ENCODE data around the gene COL7A1.

Gene COL7A1

DNA sequence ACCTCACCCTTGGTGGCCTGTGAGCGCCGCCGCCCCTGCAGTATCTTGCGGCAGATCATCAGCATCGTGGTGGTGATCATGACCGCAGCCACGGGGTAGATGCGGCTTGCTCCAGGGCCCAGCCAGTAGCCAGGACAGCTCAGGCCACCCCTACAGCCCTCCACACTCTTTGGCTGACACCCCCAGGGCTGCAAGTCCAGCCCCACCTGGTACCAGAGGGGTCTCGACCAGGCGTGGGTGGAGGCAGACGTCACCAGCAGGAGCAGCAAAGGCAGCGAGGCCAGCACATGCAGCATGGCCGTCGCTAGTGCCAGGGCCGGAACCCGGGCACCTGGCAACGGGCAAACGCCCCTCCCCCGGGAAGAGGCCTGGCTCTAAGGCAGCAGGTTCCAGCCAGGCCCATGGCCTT, 26.3 kb upstream of the COL7A1 start, which contains the start of gene TMEM89:
Gene TMEM89, minus strand, starts transcription at position 309 of the 409 bp plus-strand sequence. Its CDS starts 13 bp downstream, at position 296.
- Histone ChIP-seq H3K79me2 (ENCODE audit: insufficient read depth, low read length) (no peaks in the 10 kb centered on the region), H2AFZ (ENCODE audit: low read length) (no peak within 1 kb of the TSS), H4K20me1 (ENCODE audit: insufficient read depth, low read length, poor library complexity, severe bottlenecking) (no peaks in the 10 kb centered on the region), H3K4me1 (ENCODE audit: insufficient read depth, low read length, poor library complexity, severe bottlenecking) (peaks cover 19% of the 10 kb centered on the region), H3K4me3 (ENCODE audit: low read length, poor library complexity, severe bottlenecking) (no peak within 1 kb of the TSS), H3K4me2 (ENCODE audit: low read depth, low read length, poor library complexity, severe bottlenecking) (no peak within 1 kb of the TSS), H3F3A (ENCODE audit: low read depth) (no peaks in the 10 kb centered on the region), H3K9me2 (replicated peaks; ENCODE audit: low read depth, low read length) (no peaks in the 10 kb centered on the region), H3K36me3 (ENCODE audit: insufficient read depth, low read length) (peaks cover 5% of the 10 kb centered on the region; the same call in 1 of the 2 replicates), H3K9me3 (ENCODE audit: insufficient read depth, low read depth, low read length) (peaks cover 7% of the 10 kb centered on the region; the same call in 1 of the 2 replicates), H3K27me3 (ENCODE audit: insufficient read depth, low read length, poor library complexity, severe bottlenecking) (no peaks in the 10 kb centered on the region), H3K9ac (ENCODE audit: low read depth, low read length, poor library complexity, severe bottlenecking) (no peak within 1 kb of the TSS)
- TF ChIP-seq, protein P1, sequence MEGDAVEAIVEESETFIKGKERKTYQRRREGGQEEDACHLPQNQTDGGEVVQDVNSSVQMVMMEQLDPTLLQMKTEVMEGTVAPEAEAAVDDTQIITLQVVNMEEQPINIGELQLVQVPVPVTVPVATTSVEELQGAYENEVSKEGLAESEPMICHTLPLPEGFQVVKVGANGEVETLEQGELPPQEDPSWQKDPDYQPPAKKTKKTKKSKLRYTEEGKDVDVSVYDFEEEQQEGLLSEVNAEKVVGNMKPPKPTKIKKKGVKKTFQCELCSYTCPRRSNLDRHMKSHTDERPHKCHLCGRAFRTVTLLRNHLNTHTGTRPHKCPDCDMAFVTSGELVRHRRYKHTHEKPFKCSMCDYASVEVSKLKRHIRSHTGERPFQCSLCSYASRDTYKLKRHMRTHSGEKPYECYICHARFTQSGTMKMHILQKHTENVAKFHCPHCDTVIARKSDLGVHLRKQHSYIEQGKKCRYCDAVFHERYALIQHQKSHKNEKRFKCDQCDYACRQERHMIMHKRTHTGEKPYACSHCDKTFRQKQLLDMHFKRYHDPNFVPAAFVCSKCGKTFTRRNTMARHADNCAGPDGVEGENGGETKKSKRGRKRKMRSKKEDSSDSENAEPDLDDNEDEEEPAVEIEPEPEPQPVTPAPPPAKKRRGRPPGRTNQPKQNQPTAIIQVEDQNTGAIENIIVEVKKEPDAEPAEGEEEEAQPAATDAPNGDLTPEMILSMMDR (conservative IDR thresholded peaks at IDR 0.05; ENCODE audit: low read length): no peak
- TF ChIP-seq EZH2phosphoT487 (IDR thresholded peaks at IDR 0.05; ENCODE audit: borderline replicate concordance): no peak

DNA sequence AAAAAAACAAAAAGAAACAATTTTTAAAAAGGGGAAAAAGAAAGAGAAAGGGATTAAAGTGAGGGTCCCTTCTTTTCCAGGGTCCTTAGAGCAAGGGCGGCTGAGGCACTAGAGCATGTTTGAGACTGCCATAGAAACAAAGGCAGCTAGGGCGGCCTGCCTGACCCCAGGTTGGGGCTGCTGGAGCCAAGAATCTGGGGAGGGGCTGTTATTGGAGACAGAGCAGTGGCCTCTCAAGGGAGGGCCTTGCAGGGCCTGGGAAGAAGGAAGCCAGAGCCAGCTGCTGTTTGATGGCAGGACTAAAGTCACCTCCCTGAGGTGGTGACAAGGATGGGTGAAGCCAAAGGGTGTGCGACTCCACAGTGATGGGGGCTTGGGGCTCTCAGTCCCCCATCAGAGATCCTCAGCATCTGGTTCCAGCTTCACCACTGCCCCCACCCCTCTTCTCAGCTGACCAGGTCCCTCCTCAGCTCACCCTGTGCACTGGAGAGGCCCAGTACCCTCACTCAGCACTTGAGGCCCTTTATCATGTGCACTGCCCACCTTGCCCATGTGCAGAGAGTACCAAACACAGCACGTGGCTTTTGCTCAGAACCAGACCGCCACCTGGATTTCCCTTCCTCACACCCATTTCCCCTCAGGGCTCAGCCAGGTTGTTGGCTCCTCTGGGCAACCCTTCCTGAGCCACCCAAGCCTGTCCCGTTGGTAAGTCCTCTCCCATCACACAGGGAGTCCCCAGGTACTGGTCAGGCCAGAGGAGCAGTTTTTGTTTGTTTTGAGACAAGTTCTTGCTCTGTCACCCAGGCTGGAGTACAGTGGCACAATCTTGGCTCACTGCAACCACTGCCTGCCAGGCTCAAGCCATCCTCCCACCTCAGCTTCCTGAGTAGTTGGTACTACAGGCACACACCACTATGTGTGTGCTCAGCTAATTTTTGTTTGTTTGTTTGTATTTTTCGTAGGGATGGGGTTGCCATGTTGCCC, 24.7 kb upstream of the COL7A1 start:
- no peak overlapping the region for H3K9ac ChIP-seq (ENCODE audit: low read depth, low read length, poor library complexity, severe bottlenecking)
- no peaks in the 10 kb centered on the region for H3K9me2 ChIP-seq (replicated peaks; ENCODE audit: low read depth, low read length)
- H2AFZ ChIP-seq (ENCODE audit: low read length): no peak overlapping the region
- H3F3A ChIP-seq (ENCODE audit: low read depth): no peaks in the 10 kb centered on the region
- H4K20me1 ChIP-seq (ENCODE audit: insufficient read depth, low read length, poor library complexity, severe bottlenecking): no peaks in the 10 kb centered on the region
- no peak overlapping the region for H3K4me3 ChIP-seq (ENCODE audit: low read length, poor library complexity, severe bottlenecking)
- no peaks in the 10 kb centered on the region for H3K79me2 ChIP-seq (ENCODE audit: insufficient read depth, low read length)
- TF ChIP-seq, protein P1 (conservative IDR thresholded peaks at IDR 0.05; ENCODE audit: low read length): no peak
- no peak for TF ChIP-seq EZH2phosphoT487 (IDR thresholded peaks at IDR 0.05; ENCODE audit: borderline replicate concordance)
- no peak overlapping the region for H3K4me2 ChIP-seq (ENCODE audit: low read depth, low read length, poor library complexity, severe bottlenecking)
- H3K9me3 ChIP-seq (ENCODE audit: insufficient read depth, low read depth, low read length): peaks cover 7% of the 10 kb centered on the region; the same call in 1 of the 2 replicates
- H3K36me3 ChIP-seq (ENCODE audit: insufficient read depth, low read length): no peaks in the 10 kb centered on the region
- no peaks in the 10 kb centered on the region for H3K27me3 ChIP-seq (ENCODE audit: insufficient read depth, low read length, poor library complexity, severe bottlenecking)
- H3K4me1 ChIP-seq (ENCODE audit: insufficient read depth, low read length, poor library complexity, severe bottlenecking): peaks cover 12% of the 10 kb centered on the region

DNA sequence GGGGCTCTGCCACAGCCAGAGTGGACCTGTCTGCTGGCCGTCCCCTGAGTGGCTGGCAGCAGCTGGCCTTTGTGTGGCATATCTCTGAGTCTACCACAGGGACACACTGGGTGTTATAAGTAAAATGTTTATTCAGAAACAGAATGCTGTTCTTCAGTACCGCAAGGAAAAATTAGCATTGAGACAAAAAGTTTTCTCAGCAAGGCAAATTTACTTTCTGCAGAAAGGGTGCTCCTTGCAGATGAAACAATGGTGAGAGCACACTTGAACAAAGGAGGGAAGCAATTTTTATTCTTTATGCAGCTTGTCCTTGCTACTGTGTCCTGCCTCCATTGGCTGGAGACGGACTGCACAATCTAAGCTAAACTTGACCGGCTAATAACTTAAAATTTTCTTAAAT, 22.4 kb upstream of the COL7A1 start:
- Histone ChIP-seq H3K9ac (ENCODE audit: low read depth, low read length, poor library complexity, severe bottlenecking) (no peak overlapping the region), H4K20me1 (ENCODE audit: insufficient read depth, low read length, poor library complexity, severe bottlenecking) (no peaks in the 10 kb centered on the region), H3K4me3 (ENCODE audit: low read length, poor library complexity, severe bottlenecking) (no peak overlapping the region), H3K27me3 (ENCODE audit: insufficient read depth, low read length, poor library complexity, severe bottlenecking) (no peaks in the 10 kb centered on the region), H3K4me2 (ENCODE audit: low read depth, low read length, poor library complexity, severe bottlenecking) (no peak overlapping the region), H3K9me2 (replicated peaks; ENCODE audit: low read depth, low read length) (no peaks in the 10 kb centered on the region), H2AFZ (ENCODE audit: low read length) (no peak overlapping the region), H3K36me3 (ENCODE audit: insufficient read depth, low read length) (no peaks in the 10 kb centered on the region), H3K4me1 (ENCODE audit: insufficient read depth, low read length, poor library complexity, severe bottlenecking) (no peaks in the 10 kb centered on the region), H3K79me2 (ENCODE audit: insufficient read depth, low read length) (no peaks in the 10 kb centered on the region), H3F3A (ENCODE audit: low read depth) (no peaks in the 10 kb centered on the region), H3K9me3 (ENCODE audit: insufficient read depth, low read depth, low read length) (peaks cover 7% of the 10 kb centered on the region; the same call in 1 of the 2 replicates)
- no peak for TF ChIP-seq EZH2phosphoT487 (IDR thresholded peaks at IDR 0.05; ENCODE audit: borderline replicate concordance)
